HuH-7 (cell line): ENCODE measurements around the gene ZNF367.
"Not testable (repeated sequence)": the region's sequence is repeated elsewhere in the genome, so short reads cannot be mapped to it uniquely, and the experiment has no call there.

Experiments used
- DNase-seq: peaks from one replicate; pipeline ENCODE4 v3.0.0; 2011; ENCODE audit warnings: low spot score

Gene ZNF367

GRCh38 chr9:96361668-96362067 lies 56.5 kb downstream of the ZNF367 start:
- DNase-seq = no peak

- DNase-seq = no peak
Observed at GRCh38 chr9:96360976-96361375, 57.2 kb downstream of the ZNF367 start.

DNA sequence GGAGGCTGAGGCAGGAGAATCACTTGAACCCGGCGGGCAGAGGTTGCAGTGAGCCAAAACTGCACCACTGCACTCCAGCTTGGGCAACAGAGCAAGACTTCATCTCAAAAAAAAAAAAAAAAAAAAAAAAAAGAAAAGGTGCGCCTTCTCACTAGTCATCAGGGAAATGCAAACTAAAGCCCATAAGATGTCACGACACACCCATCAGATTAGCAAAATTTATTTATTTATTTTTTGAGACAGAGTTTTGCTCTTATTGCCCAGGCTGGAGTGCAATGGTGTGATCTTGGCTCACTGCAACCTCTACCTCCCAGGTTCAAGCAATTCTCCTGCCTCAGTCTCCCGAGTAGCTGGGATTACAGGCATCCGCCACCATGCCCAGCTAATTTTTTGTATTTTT lies 57.6 kb downstream of the ZNF367 start:
- DNase-seq = not testable (repeated sequence)

- no peak for DNase-seq
Observed at GRCh38 chr9:96350866-96351265, 67.3 kb downstream of the ZNF367 start.

DNA sequence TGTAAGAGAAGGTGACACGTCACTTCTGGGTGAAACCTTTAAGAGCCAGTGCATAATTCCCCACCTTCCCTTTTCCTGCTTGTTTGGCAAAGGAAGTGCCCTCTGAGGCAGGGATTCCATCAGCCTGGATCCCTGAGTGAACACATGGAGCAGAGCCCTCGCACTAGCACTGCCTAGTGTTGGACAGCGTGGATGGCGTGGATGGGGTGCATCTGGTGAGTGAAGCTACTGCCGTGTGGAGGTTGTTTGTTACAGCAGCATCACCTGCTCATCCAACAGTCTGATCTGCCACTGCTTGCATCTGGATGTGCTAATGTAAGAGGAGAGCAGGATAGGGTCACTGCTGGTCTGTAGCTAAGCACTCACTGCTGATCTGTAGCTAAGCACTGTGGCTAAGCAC lies 69.9 kb downstream of the ZNF367 start:
- DNase-seq = no peak

GRCh38 chr9:96345551-96345950 lies 72.6 kb downstream of the ZNF367 start:
- DNase-seq = no peak

GRCh38 chr9:96344458-96345180 lies 73.6 kb downstream of the ZNF367 start:
- peak; percentile 47 for DNase-seq

DNA sequence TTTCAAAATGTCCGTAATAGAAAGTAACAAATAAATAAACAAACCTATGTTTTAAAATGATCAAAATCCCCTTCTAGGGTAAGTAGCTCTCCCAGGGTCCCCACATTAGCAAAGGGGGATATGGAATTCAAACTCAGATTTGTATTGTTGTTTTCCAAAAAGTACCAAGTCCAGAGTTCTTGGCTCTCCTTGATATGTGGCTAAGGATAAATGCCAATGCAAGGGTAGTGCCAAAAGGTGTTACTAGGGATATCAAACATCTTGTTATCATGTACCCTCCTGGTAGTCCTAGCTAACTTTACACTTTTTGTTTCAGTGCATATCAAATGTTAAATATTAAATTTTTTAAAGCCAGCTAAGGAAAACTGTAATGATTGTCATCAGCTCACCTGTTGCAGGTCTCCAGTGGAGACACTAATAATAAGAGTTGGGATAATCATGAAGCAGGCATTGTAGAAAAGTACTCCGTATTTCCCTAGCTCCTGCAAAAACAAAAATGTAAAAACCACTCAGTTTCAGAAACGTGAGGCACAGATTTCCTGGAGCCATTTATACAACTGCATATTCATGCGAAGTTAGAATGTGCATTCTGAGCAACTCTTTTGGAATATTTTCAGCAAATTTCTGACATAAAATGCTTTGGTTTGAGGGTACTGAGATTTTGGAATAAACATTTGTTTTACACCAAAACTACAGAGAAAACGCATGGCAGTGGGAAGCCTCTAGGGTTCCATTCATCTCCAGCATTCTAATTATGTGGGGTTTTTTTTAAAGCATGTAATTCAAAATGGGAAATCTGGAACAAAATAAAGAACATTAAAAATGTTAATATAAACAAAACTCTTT lies 74.4 kb downstream of the ZNF367 start:
- DNase-seq = no peak

GRCh38 chr9:96342571-96343245 lies 75.5 kb downstream of the ZNF367 start:
- no peak for DNase-seq

DNA sequence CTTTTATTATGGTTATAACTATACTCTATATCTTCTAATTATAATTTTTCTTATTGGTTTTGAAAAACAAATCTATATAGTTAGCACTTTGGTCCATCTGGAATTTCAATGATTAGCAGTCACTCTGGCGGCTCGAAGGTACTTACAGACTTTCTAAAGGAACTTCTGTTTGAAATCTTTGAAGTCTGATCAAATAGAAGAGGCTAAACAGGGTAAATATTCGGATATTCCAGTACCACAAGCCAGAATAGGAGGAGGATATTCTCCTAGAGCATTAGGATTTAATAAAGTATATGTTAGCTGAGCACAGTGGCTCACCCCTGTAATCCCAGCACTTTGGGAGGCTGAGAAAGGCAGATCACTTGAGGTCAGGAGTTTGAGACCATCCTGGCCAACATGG lies 77.5 kb downstream of the ZNF367 start:
- no peak for DNase-seq

DNA sequence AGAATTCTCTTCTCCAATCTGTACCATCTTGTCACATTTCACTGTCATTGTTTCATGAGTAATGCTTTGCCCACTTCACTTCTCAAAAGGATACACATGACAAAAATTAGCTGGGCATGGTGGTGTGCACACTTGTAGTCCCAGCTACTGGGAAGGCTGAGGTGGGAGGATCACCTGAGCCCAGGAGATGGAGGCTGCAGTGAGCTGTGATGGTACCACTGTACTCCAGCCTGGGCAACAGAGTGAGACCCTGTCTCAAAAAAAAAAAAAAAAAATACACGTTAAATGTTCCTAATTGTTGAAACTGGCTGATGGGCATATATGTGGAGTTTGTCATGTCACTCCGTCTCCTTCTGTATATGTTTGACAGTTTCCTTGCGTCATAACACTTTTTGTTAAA lies 79.9 kb downstream of the ZNF367 start:
- DNase-seq = no peak
